HG03469 (cell line): Measurements from ENCODE around the gene KCNQ5.

Experiments
- ATAC-seq: cut with Tn5 transposase; IDR thresholded peaks from one replicate; pipeline ENCODE4 v1.9.1; 2021; ENCODE audit warnings: mild to moderate bottlenecking, moderate library complexity, moderate number of reproducible peaks; ENCODE audit not compliant: unreplicated experiment

KCNQ5 gene

DNA sequence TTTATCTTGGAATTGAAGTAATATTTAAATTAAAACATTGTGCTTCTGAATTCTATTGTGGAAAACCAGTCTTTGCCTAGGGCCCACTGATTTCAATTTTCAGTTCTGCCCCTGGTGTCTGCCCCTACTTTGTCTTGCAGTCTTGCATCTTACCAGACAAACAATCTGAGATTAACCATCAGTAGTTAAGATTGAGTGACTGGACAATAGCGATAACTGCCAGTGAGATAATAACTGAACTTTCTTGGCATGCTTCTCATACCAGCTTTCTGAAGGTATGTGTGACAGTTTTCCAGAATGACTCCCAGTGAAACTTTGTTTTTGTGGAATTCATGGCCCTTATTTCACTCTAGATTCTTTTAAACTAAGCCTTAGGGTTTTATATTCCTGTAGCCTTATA lies 53.5 kb downstream of the KCNQ5 start:
- ATAC-seq, result no peak

DNA sequence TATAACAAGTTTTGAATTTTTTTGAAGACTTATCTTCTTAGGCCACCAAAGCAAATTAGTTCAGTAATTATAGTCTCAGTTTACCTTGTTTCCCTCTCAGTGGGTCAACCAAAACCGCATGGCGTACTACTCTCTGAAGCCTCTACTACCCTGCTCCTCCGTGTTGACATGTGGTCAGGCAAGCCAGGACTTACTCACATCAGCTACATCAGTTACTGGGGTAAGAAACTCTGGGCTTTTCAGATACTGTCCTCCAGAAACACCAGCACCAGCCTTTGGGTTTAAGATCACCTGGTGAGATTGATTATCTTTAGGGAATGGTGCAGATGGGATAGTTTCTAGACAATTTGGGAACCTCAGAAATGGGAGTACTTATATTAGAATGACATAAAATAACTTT lies 55.1 kb downstream of the KCNQ5 start:
- ATAC-seq, result no peak

- ATAC-seq, result no peak
Measured at GRCh38 chr6:72677740-72678139, 55.9 kb downstream of the KCNQ5 start.

DNA sequence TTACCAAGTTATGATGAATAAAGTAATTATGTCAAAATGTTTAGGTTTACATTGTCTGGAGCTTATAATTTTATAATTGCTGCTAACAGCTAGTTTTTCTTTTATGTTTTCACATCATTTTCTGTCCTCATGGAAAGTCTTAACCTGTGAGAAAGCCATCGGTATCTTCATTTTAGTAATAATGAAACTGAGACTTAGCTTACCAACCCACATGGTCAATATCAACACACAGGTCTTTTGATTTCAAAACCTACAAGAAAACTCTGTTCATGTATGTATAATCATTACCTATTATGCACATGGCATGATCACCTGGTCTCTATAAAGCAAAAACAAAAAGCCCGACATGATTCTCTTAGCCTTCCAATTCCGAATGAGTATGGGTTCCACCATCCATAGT lies 61.9 kb downstream of the KCNQ5 start:
- peak; percentile 87 for ATAC-seq

GRCh38 chr6:72689107-72689954 lies 67.5 kb downstream of the KCNQ5 start:
- ATAC-seq, result peak; percentile 83

DNA sequence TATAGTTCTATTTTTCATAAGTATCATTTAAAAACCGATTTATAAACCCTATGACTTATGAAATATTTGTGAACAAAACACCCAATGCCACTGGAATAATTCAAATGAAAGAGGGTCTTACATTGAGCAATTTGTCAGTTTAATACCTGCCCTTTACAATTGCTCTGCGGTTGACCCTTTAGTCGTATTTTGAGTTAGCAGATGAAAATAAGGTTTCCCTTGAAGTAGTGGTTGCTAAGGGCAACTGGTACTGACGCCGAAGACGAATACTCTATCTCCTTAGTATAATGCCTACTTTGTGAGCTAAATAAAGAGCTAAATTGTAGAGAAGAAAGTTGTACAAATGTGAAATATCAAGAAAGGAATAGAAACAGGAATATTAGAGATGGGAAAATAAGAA lies 69.4 kb downstream of the KCNQ5 start:
- no peak for ATAC-seq

DNA sequence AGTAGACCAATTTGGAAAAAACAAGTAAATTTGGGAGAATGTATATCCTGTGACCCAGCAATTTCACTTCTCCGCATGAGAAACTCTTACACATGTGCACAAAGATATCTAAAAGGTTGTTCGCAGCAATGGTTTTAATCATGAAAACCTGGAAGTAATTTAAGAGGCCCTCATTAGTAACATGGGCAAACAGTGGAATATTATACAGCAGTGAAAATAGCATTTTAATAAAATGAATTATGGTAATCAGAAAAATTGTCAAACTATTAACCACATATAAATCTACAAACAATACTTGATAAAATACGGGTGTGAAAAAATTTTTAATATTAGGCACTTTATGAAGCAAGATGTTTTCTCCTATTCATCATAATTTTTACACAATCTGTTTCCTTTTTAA lies 74.2 kb downstream of the KCNQ5 start:
- ATAC-seq, result no peak

DNA sequence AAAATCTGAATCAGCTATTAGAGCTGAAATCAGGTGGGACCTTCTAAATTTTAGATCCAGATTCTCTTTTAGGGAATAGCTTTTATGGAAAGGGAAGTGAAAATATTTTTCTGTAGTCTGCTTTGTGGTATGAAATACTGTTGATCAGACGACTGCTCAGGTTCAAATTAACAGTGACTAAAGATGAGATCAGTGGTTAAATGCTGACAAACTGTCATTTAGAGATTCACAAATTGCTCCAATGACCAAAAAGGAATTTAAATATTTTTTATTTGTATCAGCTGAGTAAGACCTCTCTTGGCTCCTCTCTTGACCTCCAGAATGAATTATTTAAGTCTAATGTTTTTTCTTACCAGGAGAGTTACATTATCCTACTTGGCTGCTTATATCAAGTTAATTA lies 77.3 kb downstream of the KCNQ5 start:
- ATAC-seq, result no peak

DNA sequence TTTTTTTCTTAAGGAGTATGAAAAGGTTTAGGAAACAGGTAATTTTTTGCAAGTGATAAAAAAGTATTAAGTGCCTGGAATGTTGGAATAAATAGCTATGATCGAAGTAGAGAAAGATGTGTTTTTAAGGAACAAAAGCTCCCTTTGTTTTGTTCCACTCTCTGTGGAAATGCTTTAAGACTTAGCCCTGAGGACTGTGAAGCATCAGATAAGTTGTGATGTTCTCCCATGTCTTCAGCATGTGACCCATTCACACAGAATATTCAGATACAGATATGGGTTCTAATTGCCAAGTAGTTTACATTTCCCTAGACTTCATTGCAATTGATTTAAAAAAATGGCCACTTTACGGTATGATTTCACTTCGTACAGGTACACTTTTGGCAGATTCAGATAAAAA lies 80.6 kb downstream of the KCNQ5 start:
- no peak for ATAC-seq

DNA sequence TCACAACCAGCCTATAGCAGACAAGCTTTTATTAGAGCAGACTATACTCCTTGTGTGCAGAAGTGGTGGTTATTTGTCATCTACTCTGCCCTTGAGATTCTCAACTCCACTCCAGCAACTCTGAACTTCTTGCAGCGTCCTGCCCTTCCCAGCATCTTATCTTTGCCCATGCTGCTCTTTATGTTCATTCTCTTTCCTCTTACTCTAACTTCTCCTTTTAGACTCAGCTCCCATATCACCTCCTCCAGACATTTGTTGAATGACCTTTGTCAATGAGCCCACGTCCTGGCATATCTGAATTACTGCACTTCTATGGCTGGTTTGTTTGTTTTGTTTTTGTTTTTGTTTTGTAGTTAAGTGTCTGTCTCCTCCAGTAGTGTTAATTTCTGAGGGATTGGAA lies 81.2 kb downstream of the KCNQ5 start:
- ATAC-seq, result no peak

GRCh38 chr6:72704979-72705378 lies 83.1 kb downstream of the KCNQ5 start:
- ATAC-seq, result no peak

GRCh38 chr6:72709431-72709830 lies 87.6 kb downstream of the KCNQ5 start:
- no peak for ATAC-seq

- ATAC-seq, result no peak
Measured at GRCh38 chr6:72711731-72712130, 89.9 kb downstream of the KCNQ5 start.

DNA sequence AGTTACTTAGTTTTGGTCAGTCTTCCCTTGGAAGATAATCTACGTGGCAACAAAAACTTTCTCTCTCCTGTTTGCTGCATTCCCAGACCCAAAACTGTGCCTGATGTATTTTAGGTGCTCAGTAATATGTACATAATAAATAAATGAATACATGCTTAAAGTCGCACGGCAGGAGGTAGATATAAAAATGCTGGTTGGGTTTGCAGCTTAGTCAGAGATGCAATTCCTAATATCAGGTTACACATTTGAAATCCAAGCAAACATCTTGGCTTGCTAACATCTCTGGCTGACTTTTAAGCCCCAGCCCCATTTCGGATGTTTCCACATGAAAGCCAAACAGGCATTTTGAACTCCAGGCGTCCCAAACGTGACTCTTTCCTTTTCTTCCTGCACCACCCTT lies 91.0 kb downstream of the KCNQ5 start:
- ATAC-seq, result no peak

GRCh38 chr6:72715119-72715518 lies 93.3 kb downstream of the KCNQ5 start:
- no peak for ATAC-seq

DNA sequence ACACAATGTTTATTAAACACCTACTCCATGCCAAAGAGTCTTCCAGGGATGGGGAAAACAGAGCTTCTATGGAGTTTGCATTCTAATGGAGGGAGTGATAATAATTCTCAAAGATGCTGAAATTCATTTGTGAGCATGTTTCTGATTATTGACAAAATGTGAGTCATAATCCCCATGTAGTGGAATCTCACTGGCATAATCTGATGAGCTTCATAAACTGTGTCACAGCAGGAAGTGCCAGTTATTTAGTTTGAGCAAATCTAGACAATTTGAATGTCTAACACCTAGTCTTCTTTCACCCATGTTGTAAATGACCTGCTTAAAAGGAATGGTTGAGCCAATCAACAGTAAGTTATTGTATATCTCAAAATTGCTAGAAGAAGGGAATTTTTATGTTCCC lies 95.1 kb downstream of the KCNQ5 start:
- no peak for ATAC-seq

- no peak for ATAC-seq
Measured at GRCh38 chr6:72720464-72720863, 98.6 kb downstream of the KCNQ5 start.

DNA sequence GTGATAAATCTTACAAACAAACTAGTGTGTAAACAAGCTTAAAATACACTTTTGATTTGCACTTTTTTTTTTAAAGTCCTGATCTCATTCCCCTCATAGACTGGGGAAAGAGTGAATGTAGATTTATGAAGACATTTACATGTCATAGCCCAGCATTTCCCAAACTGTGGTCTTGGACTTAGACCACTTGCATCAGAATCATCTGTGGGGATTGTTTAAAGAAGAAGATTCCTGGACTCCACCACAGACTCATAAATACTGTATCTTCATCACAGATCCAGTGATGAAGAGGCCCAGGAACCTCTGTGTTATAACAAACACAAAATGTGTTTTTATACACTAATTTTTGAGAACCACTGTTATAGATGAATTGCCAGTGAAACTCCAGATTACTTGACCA lies 99.5 kb downstream of the KCNQ5 start:
- ATAC-seq, result no peak

DNA sequence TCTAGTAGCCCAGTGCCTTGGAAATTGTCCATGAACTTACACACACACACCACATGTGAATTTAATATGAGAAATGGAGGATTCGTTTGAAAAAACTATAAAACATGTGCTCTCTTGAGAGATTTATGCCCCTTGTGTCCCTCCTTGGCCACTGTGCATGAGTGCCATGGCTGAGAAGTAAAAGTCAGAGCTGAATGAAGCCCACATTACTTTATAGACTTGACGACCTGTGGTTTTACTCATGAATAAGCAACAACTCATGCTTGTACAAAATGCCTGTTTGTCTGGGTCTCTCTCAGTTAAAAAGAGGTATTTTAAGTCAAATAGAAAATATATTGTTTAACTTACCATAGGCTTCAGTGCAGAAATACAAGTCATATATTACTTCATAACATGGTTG lies 102.7 kb downstream of the KCNQ5 start:
- peak; percentile 91 for ATAC-seq

GRCh38 chr6:72728706-72729343 lies 107.0 kb downstream of the KCNQ5 start:
- no peak for ATAC-seq

DNA sequence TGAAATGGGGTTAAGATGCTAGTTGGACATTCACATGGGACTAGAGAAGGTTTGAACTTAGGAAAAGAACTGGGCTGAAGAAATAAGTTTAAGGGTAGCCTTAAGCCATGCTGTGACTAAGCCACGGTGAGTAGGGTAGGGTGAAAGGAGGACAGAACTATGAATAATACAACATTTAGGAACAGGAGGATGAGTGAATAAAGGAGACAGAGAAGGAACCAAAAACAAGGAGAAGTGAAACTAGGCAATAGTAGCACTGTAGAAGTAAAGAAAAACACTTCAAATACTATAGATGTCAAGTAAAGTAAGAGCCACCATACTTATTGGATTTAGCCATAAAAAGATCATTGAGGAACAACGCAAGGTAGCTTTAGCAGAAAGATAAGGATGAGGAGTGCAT lies 111.2 kb downstream of the KCNQ5 start:
- ATAC-seq, result peak; percentile 50

DNA sequence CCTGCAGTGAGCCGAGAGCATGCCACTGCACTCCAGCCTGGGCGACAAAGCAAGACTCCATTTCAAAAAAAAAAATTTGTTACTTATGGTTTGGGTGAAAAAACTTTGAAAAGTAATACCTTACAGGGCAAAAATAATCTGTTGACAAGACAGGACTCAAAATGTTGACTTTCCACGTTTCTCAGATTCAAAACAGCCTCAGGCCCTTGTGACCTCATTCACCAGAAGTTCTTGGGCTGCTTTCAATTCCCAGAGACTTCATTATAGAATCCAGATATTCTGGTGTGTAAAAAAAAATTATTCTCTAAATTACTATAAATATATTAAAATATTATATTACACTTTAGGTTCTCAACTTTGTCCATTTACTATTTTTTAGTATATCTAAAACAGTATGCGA lies 116.2 kb downstream of the KCNQ5 start:
- ATAC-seq, result no peak

DNA sequence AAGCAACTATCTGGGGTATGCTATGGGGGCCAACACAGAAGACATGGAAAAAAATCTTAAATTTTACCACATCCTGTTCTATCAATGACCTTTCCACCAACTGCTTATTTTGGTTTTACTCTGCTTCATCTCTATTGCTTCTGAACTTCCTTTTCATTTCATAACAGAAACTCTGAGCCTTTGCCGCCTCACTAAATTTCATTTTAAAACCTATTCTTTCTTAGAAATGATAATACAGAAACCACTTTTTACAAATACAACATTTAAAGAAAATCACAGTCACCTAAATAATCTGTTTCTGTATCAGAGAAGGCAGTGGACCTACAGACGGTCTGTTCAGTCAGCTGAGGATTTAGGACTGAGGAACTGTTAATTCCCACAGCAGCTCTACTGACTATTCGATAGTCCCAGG lies 117.5 kb downstream of the KCNQ5 start:
- peak; percentile 60 for ATAC-seq
